ENCODE results near the gene PFKL.

- TF ChIP-seq, protein P1, sequence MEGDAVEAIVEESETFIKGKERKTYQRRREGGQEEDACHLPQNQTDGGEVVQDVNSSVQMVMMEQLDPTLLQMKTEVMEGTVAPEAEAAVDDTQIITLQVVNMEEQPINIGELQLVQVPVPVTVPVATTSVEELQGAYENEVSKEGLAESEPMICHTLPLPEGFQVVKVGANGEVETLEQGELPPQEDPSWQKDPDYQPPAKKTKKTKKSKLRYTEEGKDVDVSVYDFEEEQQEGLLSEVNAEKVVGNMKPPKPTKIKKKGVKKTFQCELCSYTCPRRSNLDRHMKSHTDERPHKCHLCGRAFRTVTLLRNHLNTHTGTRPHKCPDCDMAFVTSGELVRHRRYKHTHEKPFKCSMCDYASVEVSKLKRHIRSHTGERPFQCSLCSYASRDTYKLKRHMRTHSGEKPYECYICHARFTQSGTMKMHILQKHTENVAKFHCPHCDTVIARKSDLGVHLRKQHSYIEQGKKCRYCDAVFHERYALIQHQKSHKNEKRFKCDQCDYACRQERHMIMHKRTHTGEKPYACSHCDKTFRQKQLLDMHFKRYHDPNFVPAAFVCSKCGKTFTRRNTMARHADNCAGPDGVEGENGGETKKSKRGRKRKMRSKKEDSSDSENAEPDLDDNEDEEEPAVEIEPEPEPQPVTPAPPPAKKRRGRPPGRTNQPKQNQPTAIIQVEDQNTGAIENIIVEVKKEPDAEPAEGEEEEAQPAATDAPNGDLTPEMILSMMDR (IDR thresholded peaks at IDR 0.05), result no peak
- peak; percentile 92 for TF ChIP-seq POLR2A (IDR thresholded peaks at IDR 0.05)
Observed at GRCh38 chr21:44338971-44339910, 39.4 kb downstream of the PFKL start, which contains the start of gene CFAP410.

All from adrenal gland (tissue), 5 donors.